GM19372 (cell line): Measurements from ENCODE around the gene BCAS4.

Source experiments
- ATAC-seq: cut with Tn5 transposase; IDR thresholded peaks from one replicate; pipeline ENCODE4 v1.9.1; 2021; ENCODE audit warnings: mild to moderate bottlenecking, low read depth, moderate library complexity; ENCODE audit not compliant: unreplicated experiment

Gene BCAS4

GRCh38 chr20:50848846-50849673 lies 54.2 kb downstream of the BCAS4 start:
- peak; percentile 49 for ATAC-seq

- no peak for ATAC-seq
Measured at GRCh38 chr20:50850721-50851286, 55.9 kb downstream of the BCAS4 start.

GRCh38 chr20:50852085-50852484 lies 57.2 kb downstream of the BCAS4 start:
- no peak for ATAC-seq

- no peak for ATAC-seq
Measured at GRCh38 chr20:50854506-50855249, 59.8 kb downstream of the BCAS4 start.

- ATAC-seq: no peak
Measured at GRCh38 chr20:50855498-50856474, 60.9 kb downstream of the BCAS4 start.

- no peak for ATAC-seq
Measured at GRCh38 chr20:50856475-50857041, 61.7 kb downstream of the BCAS4 start.

- ATAC-seq: no peak
Measured at GRCh38 chr20:50857348-50857747, 62.5 kb downstream of the BCAS4 start.

GRCh38 chr20:50858525-50858924 lies 63.7 kb downstream of the BCAS4 start:
- ATAC-seq: no peak

- ATAC-seq: no peak
Measured at GRCh38 chr20:50859161-50859560, 64.3 kb downstream of the BCAS4 start.

- no peak for ATAC-seq
Measured at GRCh38 chr20:50861012-50861411, 66.2 kb downstream of the BCAS4 start.

- no peak for ATAC-seq
Measured at GRCh38 chr20:50862546-50862945, 67.7 kb downstream of the BCAS4 start.

- ATAC-seq: no peak
Measured at GRCh38 chr20:50865114-50865513, 70.3 kb downstream of the BCAS4 start.

GRCh38 chr20:50865591-50865990 lies 70.7 kb downstream of the BCAS4 start:
- no peak for ATAC-seq

- ATAC-seq: no peak
Measured at GRCh38 chr20:50866036-50866685, 71.3 kb downstream of the BCAS4 start.

GRCh38 chr20:50866831-50867230 lies 72.0 kb downstream of the BCAS4 start:
- ATAC-seq: no peak

- ATAC-seq: no peak
Measured at GRCh38 chr20:50867805-50868204, 72.9 kb downstream of the BCAS4 start.

GRCh38 chr20:50868509-50869495 lies 73.9 kb downstream of the BCAS4 start:
- ATAC-seq: no peak

GRCh38 chr20:50870561-50871161 lies 75.8 kb downstream of the BCAS4 start:
- ATAC-seq: no peak
